Motor neuron (in vitro differentiated cells): ENCODE data around the gene KPNA6. TPM values are rescaled to one million over a fixed set of nuclear protein-coding genes. Genes with fewer than 3 reads are reported as not detected.

Experiments used
- ATAC-seq, 8 experiments: fragments of 200-7000 bp; cut with Tn5 transposase; replicated peaks in 6 of 8; 2 replicates each; pipeline ENCODE4 v1.8.0; 2021; ENCODE audit warnings: mild to moderate bottlenecking in 8 of 8, moderate library complexity in 8 of 8
- H3K27ac ChIP-seq, 2 donors: fragments of 250-450 bp; sonication (Bioruptor Pico); 2 replicates each; pipeline ENCODE4 v1.9.0; 2021; ENCODE audit warnings: antibody characterized with exemption in 2 of 2, mild to moderate bottlenecking in 2 of 2, moderate library complexity in 1 of 2
- H3K4me1 ChIP-seq, 2 donors: fragments of 250-450 bp; sonication (Bioruptor Pico); replicated peaks in 1 of 2; 2 replicates each; pipeline ENCODE4 v1.6.1; 2021; ENCODE audit warnings: antibody characterized with exemption in 2 of 2, mild to moderate bottlenecking in 2 of 2, moderate library complexity in 1 of 2
- H3K4me3 ChIP-seq, 5 donors: fragments of 250-450 bp; sonication (Bioruptor Pico); 2 replicates each; pipeline ENCODE4 v1.9.0; 2021; ENCODE audit warnings: antibody characterized with exemption in 5 of 5, mild to moderate bottlenecking in 5 of 5, moderate library complexity in 4 of 5
- WGBS, 10 experiments: fragments of 450-650 bp; shearing (Covaris generic); methylation state at CpG; one replicate each; pipeline ENCODE4 v1.0.0; 2022; 5-methylcytosine and 5-hydroxymethylcytosine counted together
- in situ Hi-C, 9 experiments: fragments of 400-800 bp; cut with MboI; loops; one replicate each; pipeline ENCODE4 v1.15.0; 2021; ENCODE audit warnings: low sequenced_read_pairs in 9 of 9, low pct_unique_long_range_greater_than_20kb in 2 of 9; ENCODE audit not compliant: unreplicated experiment in 9 of 9
- total RNA-seq, 8 experiments: library from RNA; unstranded; fragments of 300-600 nt; gene quantifications; 2 replicates each; pipeline versions ENCODE4 v1.2.3 to v1.2.4, GENCODE V29; 2022

The KPNA6 gene
- total RNA-seq, 8 experiments from 2014 or later: 35.3 to 53.4 (median 40.7) TPM

- 60 to 94% (median 67%) methylated on average over 1 to 2 of the region's 2 CpGs; no CpG with 5 or more reads in 5 of the 10 experiments for WGBS, 10 experiments
- peaks cover 9 to 18% of the 10 kb centered on the region in 2 donors for H3K4me1 ChIP-seq
- in situ Hi-C loops: no loop called here
- H3K27ac ChIP-seq: no peak overlapping the region
- no peak overlapping the region for H3K4me3 ChIP-seq
- ATAC-seq: peak in 1 of 8 experiments; percentile 6
Observed at GRCh38 chr1:32186491-32186890, 78.6 kb downstream of the KPNA6 start.

DNA sequence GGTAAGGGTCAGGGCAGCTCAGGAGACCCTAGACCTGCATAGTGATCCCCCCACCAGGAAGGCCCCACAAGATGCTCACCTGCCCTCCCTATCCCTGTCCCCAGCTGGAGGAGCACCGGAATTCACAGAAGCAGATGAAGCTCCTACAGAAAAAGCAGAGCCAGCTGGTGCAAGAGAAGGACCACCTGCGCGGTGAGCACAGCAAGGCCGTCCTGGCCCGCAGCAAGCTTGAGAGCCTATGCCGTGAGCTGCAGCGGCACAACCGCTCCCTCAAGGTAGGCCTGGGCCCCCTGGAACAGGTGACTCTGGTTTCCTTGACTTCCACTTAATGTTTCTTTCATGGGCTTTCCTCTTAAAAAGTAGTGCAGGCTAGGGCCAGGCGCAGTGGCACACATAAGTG lies 80.0 kb downstream of the KPNA6 start:
- in situ Hi-C loops: no loop called here
- WGBS, 10 experiments: 89 to 100% (median 98%) methylated on average over 2 to 8 of the region's 9 CpGs; no CpG with 5 or more reads in 4 of the 10 experiments
- no peak overlapping the region for H3K27ac ChIP-seq
- H3K4me3 ChIP-seq: no peak overlapping the region
- ATAC-seq: peak in 1 of 8 experiments; percentile 15
- H3K4me1 ChIP-seq: peaks cover 0 to 8% of the 10 kb centered on the region in 2 donors

DNA sequence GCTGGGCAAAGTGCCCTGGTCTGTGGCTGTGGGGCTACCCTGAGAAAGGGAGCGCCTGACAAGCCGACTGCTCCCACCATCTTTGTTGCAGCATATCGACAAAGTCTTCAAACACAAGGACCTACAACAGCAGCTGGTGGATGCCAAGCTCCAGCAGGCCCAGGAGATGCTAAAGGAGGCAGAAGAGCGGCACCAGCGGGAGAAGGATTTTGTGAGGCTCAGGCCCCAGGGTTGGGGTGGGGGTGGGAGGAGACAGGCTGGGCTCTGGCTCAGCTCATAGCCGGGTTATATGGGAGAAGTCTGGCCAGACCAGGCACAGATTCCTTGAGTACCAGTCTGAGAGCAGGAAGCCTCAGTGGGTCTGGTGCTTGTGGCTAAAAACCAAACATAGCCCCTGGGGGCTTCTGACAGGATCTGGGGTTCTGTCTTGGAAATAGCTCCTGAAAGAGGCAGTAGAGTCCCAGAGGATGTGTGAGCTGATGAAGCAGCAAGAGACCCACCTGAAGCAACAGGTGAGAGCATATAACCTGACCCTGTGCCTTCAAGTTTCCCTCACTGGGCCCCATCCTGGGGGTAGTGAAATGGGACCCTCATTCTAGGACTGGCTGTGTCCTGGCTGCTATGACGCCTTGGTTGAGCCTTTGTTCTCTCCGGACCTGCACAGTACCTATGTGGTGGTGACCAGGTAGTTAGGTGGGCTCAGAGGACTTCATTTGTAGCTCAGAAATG lies 84.5 kb downstream of the KPNA6 start:
- ATAC-seq: no peak
- Histone ChIP-seq H3K4me3 (no peak overlapping the region), H3K27ac (no peak overlapping the region), H3K4me1 (peaks cover 7% of the 10 kb centered on the region in 2 donors)
- 63 to 100% (median 93%) methylated on average over 2 to 5 of the region's 8 CpGs; no CpG with 5 or more reads in 3 of the 10 experiments for WGBS, 10 experiments
- in situ Hi-C loops: no loop called here

- in situ Hi-C loops: no loop called here
Observed at GRCh38 chr1:32194984-32195383, 87.1 kb downstream of the KPNA6 start.

DNA sequence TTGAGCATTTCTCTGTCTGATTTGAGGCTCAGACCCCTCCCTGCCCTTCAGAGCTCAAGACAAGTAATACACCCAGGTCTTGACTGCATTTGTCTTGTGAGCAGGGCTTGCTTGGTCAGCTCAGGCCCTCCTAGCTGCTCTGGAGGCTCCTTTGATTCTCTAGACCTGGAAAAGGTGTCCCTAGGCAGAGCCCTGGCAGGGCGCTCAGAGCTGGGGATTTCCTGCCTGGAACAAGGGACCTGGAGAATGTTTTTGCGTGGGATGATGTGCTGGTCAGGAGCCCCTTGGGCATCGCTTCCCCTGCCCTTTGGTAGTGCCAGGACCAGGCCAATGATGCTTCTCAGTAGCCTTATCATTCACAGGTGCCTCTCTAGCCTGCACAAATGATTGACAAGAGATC lies 87.7 kb downstream of the KPNA6 start:
- Histone ChIP-seq H3K27ac (no peak overlapping the region), H3K4me3 (no peak overlapping the region), H3K4me1 (peaks cover 33% of the 10 kb centered on the region in 2 donors)
- in situ Hi-C loops: no loop called here
- 20 to 100% (median 95%) methylated on average over 1 to 3 of the region's 3 CpGs; no CpG with 5 or more reads in 2 of the 10 experiments for WGBS, 10 experiments
- ATAC-seq: no peak

More at GRCh38 chr1:32194984-32195383, 87.1 kb downstream of the KPNA6 start:
- Histone ChIP-seq H3K27ac (no peak overlapping the region), H3K4me3 (no peak overlapping the region), H3K4me1 (peaks cover 33% of the 10 kb centered on the region in 2 donors)
- no peak for ATAC-seq
- 80 to 100% (median 98%) methylated on average over 1 to 4 of the region's 6 CpGs; no CpG with 5 or more reads in 4 of the 10 experiments for WGBS, 10 experiments

- Histone ChIP-seq H3K4me3 (no peak overlapping the region), H3K27ac (no peak overlapping the region), H3K4me1 (peaks cover 33 to 34% of the 10 kb centered on the region in 2 donors)
- ATAC-seq: no peak
- in situ Hi-C loops: no loop called here
Observed at GRCh38 chr1:32195972-32196823, 88.3 kb downstream of the KPNA6 start.

- peak overlapping the region in 1 of 2 donors; percentile 70 for H3K27ac ChIP-seq
- 63 to 100% (median 80%) methylated on average over 1 of the region's 1 CpG; no CpG with 5 or more reads in 7 of the 10 experiments for WGBS, 10 experiments
Observed at GRCh38 chr1:32197074-32197473, 89.2 kb downstream of the KPNA6 start.

DNA sequence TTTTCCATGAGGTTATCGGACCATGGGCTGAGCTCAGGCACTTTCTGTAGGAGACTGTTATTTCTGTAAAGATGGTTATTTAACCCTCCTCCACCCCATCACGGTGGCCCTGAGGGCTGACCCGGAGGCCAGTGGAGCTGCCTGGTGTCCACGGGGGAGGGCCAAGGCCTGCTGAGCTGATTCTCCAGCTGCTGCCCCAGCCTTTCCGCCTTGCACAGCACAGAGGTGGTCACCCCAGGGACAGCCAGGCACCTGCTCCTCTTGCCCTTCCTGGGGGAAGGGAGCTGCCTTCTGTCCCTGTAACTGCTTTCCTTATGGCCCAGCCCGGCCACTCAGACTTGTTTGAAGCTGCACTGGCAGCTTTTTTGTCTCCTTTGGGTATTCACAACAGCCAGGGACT lies 90.0 kb downstream of the KPNA6 start:
- peaks cover 42 to 44% of the 10 kb centered on the region in 2 donors for H3K4me1 ChIP-seq
- H3K4me3 ChIP-seq: no peak overlapping the region
- H3K27ac ChIP-seq: peak overlapping the region; percentile 70 to 91
- no peak for ATAC-seq
- 47 to 100% (median 56%) methylated on average over 1 to 6 of the region's 6 CpGs; no CpG with 5 or more reads in 2 of the 10 experiments for WGBS, 10 experiments
- in situ Hi-C loops: no loop called here

More at GRCh38 chr1:32197074-32197473, 89.2 kb downstream of the KPNA6 start:
- in situ Hi-C loops: no loop called here
- Histone ChIP-seq H3K4me1 (peaks cover 42 to 43% of the 10 kb centered on the region in 2 donors), H3K4me3 (no peak overlapping the region)
- ATAC-seq: no peak

DNA sequence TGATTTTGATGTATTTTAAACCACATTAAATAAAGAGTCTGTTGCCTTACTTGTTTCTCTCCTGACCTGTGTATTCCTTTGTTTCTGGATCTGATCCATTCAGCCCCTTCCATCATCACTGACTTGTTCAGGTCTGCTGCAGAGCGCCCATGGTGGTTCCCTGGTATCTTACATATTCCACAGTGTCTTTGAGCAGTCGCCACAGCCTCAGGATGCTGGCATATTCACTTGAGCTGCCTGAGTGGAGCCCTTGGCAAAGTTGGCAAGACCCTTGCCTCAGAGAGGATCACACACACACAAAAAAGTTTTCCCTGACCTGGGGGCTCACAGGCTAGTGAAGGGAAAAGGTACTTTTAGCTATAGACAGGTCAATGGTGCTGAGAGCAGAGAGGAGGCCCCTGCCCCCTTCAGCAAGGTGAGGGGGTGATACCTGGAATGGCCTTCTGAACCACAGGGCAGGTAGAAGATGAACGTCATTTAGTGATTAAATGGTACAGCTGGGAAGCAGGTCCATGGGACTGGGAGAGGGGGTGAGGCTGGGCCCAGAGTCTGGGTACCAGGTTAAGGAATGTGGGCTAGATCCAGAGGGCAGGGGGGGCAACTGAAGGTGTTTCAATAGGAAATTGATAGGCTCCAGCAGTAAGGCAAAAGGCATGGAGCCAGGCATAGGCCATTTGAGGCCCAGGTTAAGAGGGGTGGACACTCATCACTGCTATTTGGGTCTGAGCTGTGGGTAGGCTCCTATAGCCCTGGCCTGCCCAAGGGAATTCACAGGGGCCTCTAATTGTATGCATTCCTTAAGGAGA lies 90.6 kb downstream of the KPNA6 start:
- in situ Hi-C loops: no loop called here
- WGBS, 10 experiments: 17 to 100% (median 90%) methylated on average over 1 to 3 of the region's 3 CpGs; no CpG with 5 or more reads in 1 of the 10 experiments
- peak overlapping the region; percentile 70 to 91 for H3K27ac ChIP-seq
- peaks cover 42 to 44% of the 10 kb centered on the region in 2 donors for H3K4me1 ChIP-seq
- no peak for ATAC-seq
- H3K4me3 ChIP-seq: no peak overlapping the region

DNA sequence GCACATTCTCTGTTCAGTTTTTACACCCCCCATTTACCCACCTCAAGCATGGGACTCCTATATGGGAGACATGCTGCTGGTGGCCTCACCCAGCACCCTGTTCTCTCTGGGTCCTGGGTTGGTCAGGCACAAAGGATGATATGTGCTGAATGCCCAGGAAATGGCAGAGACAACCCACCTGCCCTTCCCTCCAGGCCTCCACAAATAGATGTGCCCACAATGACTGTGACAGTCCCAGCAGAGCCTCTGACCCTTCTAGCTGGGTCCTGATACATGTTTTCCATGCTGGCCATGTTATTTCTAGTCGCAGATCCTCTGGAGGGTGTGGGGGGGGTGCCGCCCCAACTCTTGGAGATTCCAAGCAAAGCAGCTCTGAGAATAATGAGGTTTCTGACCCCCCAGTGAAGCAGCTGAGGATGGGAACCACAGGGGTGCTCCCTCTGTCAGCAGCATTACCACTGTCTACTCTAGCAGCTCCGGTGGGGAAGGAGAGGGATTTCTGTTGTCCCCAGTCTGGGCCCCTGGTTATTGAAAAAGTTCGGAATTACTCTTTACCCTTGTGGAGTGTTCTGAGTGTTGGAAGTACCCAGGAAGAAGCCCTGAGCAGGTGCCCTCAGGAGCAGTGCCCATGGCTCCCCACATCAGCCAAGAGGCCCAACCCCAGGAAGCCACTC lies 91.3 kb downstream of the KPNA6 start:
- H3K4me3 ChIP-seq: peak overlapping the region in 4 of 5 donors; percentile 37 to 47 (median 41)
- peak overlapping the region; percentile 70 to 91 for H3K27ac ChIP-seq
- no peak for ATAC-seq
- 43 to 71% (median 60%) methylated on average over 1 to 4 of the region's 4 CpGs; no CpG with 5 or more reads in 4 of the 10 experiments for WGBS, 10 experiments
- H3K4me1 ChIP-seq: peaks cover 42 to 44% of the 10 kb centered on the region in 2 donors
- in situ Hi-C loops: no loop called here

DNA sequence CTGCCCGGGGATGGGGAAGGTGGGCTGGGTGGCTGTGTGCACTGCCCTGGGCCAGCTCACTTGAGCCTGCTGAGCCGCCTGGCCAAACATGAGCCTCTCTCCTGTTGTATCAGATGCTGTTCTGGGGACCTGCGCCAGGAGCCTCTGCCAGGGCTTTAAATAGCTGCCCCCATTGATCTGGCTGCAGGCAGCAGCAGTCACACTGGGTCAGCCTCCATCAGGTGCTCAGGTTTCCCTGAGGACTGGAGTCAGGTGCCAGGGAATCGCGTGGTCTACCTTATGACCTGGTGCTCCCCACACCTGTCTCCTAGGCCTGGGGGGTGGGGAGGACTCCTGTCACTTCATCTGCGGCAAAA lies 91.8 kb downstream of the KPNA6 start:
- peak in 5 of 8 experiments; percentile 0 to 5 (median 2) for ATAC-seq
- in situ Hi-C loops: no loop called here
- Histone ChIP-seq H3K27ac (peak overlapping the region; percentile 70 to 91), H3K4me1 (peaks cover 42 to 44% of the 10 kb centered on the region in 2 donors), H3K4me3 (peak overlapping the region; percentile 37 to 47 (median 41))
- WGBS, 10 experiments: 0 to 100% (median 29%) methylated on average over 1 to 4 of the region's 6 CpGs; no CpG with 5 or more reads in 4 of the 10 experiments
